Anterior cingulate cortex (tissue), 58 donors: ENCODE measurements around the gene USP3.
"Not testable (repeated sequence)": the region's sequence is repeated elsewhere in the genome, so short reads cannot be mapped to it uniquely, and the experiment has no call there.

Experiments used
- DNase-seq, 58 donors: peaks; one replicate each; lab custom pipeline; 2025; lab: John Stamatoyannopoulos, UW

USP3 gene

DNA sequence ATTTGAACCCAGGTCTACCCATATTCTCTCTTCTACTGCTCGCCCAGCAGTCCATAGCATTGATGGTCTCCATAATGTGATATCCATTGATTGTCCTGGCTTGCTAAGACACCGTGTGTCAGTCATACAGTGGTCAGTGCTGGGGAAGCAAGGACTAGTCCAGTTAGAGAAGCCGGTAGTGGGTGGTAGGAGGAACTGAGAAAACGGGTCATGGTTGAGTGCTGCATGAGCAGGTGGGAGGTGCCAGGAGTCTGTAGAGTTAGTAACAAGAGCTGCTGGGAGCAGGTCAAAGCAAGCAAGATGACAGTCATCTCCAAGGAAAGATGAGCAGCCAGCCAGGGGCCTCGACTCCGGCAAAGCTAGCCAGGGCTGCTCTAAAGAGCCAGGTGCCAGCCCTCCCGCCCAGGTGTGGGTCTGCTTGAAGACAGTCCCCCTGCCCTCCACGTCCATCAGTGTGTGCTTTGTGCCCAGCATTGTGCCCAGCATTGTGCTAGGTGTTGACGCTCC lies 29.5 kb upstream of the USP3 start:
- DNase-seq = no peak

DNA sequence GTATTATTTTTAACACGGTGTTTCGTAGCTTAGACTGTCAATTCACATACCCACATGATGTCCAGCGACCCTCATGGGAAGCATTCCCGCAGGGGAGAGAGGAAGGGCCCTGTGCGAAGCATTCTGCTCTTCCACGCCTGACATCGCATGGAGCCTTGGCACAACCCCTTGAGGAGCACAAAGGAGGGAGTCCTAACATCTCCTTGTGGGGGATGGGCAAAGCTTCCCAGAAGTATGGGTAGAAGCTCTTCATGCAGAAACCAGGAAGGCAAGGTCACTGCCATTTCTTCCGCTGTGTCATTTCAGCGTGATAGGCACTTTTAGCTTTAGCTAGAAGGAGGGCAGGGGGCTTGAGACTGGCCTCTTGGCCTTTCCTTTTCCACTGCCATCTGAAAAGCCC lies 28.7 kb upstream of the USP3 start:
- no peak for DNase-seq

DNA sequence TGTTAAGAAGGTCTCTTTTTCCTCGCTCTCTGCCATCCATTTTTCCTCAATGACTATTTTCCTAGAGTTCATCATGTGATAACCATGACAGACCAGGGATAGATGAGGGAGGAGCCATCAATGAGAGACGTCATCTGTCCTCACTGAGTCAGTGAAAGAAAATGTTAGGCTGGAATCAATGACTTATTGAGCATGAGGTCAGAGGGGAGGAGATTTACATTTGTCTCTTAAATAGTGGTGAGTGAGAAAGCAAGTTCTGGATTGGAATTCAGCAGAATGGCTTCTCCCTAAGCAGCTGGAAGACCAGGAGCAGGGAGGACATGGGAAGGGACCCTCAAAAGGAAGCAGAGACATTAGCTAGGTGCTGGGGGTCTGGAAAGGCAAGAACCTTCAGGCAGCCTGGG lies 28.2 kb upstream of the USP3 start:
- DNase-seq = no peak

DNA sequence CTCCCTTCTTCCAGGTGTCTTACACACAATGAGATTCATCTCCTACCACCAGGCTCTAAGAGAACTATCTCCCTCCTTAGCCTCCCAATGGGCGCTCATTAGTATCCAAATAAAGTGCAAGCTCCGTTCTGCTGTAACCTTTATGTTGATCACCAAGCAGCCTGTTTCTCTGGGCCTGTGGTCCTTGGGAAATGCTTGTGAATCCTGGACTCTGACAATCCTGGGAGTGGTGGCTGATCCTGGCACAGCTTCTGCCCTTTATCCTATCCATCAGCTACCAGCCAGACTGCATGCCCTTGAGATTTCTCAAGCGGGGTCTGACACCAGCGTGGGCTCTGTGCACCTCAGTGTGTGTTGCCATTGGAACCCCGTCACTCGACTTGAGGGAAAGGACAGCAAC lies 26.1 kb upstream of the USP3 start:
- no peak for DNase-seq

DNA sequence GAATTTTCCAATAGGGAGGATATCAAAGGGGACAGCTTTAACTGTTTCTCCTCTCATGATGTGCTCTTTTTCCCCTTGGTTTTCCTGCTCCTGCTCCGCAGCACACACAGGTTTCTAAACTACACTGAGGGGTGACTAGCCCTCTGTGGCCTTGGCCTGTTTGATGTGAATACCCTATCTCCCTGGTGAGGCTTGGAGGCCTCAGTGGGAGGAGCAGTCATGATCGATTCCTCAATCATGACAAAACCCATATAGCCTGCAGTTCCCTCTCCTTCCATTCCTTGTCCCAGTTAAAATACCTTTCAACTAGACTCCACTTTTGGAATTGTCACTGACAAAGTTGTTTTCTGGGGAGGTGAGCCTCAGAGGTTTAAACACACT lies 24.0 kb upstream of the USP3 start:
- no peak for DNase-seq

DNA sequence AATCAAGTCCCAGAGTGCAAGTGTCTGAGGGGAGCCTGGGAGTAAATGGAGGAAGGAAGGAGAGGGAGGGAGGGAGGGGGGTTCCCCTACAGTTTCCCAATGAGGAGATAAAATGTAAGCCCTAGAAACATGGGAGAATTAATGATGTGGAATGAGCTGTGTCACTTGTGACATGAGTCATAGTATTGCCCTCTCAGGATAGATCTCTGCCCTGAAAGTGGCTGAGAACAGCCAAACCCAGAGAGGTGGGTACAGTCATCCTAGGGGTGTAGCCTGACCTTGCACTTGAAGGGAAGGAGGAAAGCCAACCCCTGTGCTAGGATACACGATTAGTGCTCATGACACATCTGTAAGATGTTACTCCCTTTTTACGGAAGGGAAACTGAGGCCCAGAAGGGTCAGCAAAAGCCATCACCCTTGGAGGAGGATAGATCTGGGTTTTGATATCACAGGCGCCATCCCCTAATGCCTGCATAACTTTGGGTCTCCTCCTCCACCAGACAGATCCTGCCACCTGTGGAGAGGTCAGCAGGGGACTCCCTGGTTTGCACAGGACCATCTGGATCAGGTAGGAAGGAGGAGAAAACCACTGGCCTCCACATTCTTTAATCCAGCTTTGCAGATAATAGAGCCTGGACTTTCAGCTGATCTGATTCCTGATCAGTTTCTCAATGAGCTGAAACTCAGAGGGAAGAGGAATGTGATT lies 23.1 kb upstream of the USP3 start:
- no peak for DNase-seq

DNA sequence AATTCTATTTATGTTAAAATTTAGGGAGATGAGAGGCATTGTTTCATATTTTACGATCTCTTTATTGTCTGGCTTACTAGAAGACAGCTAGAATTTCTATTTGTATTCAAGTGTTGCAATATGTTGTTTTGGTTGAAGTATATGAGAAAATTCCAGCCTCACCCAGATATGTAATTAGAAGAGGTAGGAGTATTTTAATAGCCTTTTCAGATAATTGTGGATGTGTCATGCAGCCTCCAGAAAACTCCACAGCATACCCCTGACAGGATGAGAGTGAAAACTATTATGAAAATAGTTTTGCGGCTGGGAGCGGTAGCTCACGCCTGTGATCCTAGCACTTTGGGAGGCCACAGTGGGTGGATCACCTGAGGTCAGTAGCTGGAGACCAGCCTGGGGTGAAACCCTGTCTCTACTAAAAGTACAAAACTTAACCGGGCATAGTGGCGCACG lies 21.5 kb upstream of the USP3 start:
- no peak for DNase-seq

- no peak for DNase-seq
Observed at GRCh38 chr15:63483521-63484371, 20.6 kb upstream of the USP3 start.

- DNase-seq = no peak
Observed at GRCh38 chr15:63484433-63485186, 19.8 kb upstream of the USP3 start.

- peak in 52 of 58 donors; percentile 13 to 80 (median 58) for DNase-seq
Observed at GRCh38 chr15:63487076-63487757, 17.2 kb upstream of the USP3 start.

- DNase-seq = not testable (repeated sequence)
Observed at GRCh38 chr15:63487758-63488397, 16.5 kb upstream of the USP3 start.

DNA sequence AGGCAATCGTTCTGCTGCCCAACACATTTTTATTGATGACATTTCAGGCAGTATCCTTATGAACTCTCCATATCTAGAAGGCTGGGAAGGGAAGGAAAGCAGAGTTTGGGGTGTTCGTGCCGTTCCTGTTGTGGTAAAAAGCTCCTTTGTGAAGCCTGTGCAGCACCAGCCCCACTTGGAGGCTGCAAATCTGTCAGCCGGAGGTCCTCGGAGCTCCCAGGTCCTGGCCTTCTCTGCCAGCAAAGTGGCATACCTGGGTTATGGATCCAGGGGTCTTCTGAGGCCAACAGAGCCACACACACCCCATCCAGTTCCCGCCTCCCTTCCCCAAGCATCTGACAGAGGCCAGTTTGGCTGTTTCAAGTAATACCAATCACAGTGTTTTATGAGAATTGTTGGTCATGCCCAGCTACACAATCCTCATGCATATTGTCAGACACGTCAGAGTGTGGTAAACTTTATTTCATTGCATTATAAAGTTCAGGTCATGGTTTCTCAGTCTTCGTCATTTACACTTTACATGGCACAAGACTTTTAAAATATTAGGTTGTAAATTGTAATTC lies 15.9 kb upstream of the USP3 start:
- DNase-seq = no peak

DNA sequence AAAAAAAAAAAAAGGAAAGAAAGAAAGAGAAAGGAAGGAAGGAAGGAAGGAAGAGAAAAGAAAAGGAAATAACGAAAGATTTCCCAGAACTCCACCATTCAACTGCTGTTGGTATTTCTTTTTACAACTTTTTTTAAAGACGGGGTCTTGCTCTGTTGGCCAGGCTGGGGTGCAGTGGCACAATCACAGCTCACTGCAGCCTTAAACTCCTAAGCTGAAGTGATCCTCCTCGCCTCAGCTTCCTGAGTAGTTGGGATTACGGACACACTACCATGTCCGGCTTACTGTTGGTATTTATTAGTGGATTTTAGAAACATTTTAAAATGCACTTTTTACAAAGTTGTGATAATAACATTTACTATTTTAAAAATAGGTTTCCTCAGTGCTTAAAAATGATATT lies 15.0 kb upstream of the USP3 start:
- no peak for DNase-seq

GRCh38 chr15:63490345-63491034 lies 13.9 kb upstream of the USP3 start:
- no peak for DNase-seq

DNA sequence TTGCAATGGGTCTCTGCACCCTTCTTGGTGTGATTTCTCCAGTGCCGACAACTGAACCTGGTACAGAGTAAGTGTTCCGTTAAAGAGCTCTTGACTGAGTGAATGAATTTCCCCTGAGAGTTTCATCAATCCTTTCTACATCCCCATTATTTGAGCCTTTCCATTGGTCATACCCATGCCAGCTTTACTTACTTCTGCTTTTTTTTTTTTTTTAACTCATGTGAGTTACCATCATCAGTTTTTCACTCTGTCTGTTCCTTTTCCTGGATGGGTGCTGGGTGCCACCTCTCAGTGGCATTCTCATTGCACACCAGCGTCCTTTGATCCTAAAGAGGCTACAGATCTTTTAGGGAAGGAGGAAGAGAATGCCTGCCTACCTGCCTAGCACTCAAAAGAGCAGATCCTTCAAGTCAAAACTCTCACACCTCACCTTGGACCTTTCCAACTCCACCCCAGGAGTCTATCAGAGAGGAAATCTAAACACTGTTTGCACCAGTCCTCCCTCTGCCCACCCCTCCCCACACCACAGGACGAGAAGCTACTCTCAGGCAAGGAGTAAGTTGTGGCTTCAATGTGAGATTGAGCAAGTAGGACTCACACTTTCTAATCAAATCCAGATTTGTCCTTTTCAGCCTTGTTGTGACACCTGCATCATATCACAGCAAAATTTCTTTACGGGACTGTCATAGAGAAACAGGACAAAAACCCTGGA lies 13.1 kb upstream of the USP3 start:
- DNase-seq = no peak

GRCh38 chr15:63491979-63492378 lies 12.4 kb upstream of the USP3 start:
- no peak for DNase-seq

DNA sequence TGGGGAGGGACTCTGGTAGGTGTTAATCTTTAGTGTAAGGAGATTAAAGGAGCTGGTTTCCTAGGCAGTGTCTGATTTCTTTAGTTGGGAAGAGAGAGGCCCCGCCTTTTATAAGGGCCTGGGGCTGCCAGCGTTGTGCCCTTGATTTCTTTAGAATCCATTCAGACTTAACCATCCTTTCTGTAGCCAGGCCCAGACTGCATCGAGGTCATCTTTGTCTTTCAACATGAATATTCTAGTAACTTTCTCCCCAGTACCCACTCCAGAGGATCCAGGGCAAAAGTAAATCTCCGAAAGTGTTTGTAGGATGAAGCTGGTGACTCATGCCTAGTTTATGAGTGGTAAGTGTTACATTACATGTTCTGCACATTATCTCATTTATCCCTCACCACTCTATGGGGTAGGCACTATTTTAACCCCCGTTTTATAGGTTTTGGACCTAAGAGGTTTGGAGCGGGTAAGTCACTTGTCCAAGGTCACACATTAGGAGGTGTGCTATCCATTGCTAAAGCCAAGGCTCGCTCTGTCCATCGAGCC lies 11.8 kb upstream of the USP3 start:
- DNase-seq = no peak

DNA sequence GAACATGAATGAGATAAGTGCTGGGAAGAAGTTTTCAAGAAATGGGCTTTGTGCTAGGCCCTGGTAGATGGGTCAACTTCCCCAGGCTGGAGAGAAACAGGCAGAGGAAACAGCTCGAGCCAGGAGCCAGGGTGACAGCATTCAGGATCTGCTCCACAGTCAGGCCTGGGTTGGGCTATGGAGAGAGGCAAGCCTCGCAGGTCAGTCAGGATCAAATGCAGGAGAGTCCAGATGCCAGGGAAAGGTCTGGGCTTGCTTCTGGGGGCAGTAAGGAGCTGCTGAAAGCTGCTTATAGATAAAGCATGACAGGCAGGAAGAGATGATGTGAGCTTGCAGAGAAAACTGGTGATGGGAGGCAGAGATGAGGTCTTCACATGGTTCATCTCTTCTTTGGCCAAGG lies 11.0 kb upstream of the USP3 start:
- DNase-seq = no peak
